ENCODE measurements around the gene HTRA1.

The HTRA1 gene

GRCh38 chr10:122484276-122485060, 23.1 kb downstream of the HTRA1 start:
- H3K9ac ChIP-seq (ENCODE audit: low read depth, low read length, poor library complexity) = no peak overlapping the region
- no peaks in the 10 kb centered on the region for H3K79me1 ChIP-seq (ENCODE audit: low read depth, low read length)
- H3K23ac ChIP-seq (ENCODE audit: low read depth, low read length, poor library complexity) = no peak overlapping the region
- no CpG with 5 or more reads among the region's 11 CpGs for WGBS, 2 donors (ENCODE audit: extremely low coverage in 2 of 2, insufficient read length in 2 of 2, insufficient replicate concordance in 1 of 2)
- no peak overlapping the region for H3K4me2 ChIP-seq (ENCODE audit: insufficient read depth, low read length, poor library complexity, severe bottlenecking)
- DNase-seq (ENCODE audit: low spot score) = no peak
- H3K14ac ChIP-seq (ENCODE audit: low read length) = no peak overlapping the region
- H3K4ac ChIP-seq (ENCODE audit: low read length) = no peak overlapping the region
- no peak overlapping the region for H2AFZ ChIP-seq (ENCODE audit: low read length)
- H2BK15ac ChIP-seq (ENCODE audit: low read length) = no peak overlapping the region
- no peaks in the 10 kb centered on the region for H3K36me3 ChIP-seq (replicated peaks in 1 of 2; ENCODE audit: control insufficient read depth in 2 of 2, insufficient read depth in 2 of 2, low read length in 2 of 2)
- no peak overlapping the region for H3K27ac ChIP-seq (replicated peaks; ENCODE audit: low read length)
- no peak overlapping the region for H2BK5ac ChIP-seq (ENCODE audit: low read length)
- H3K9me3 ChIP-seq (replicated peaks in 1 of 2; ENCODE audit: control insufficient read depth in 2 of 2, insufficient read depth in 1 of 2, low read depth in 1 of 2, low read length in 2 of 2) = peaks cover 0 to 6% of the 10 kb centered on the region in 2 donors
- no peaks in the 10 kb centered on the region for H3K27me3 ChIP-seq (ENCODE audit: control insufficient read depth in 3 of 3, insufficient read depth in 3 of 3, low read depth in 1 of 3, low read length in 3 of 3)
- peak overlapping the region in 1 of 2 donors; percentile 3 for H3K4me3 ChIP-seq (ENCODE audit: low read length in 2 of 2)
- H4K8ac ChIP-seq (ENCODE audit: low read depth, low read length) = no peak overlapping the region
- no peak overlapping the region for H2BK12ac ChIP-seq (ENCODE audit: low read length)
- H2BK120ac ChIP-seq (ENCODE audit: low read depth, low read length) = no peak overlapping the region
- H4K91ac ChIP-seq (ENCODE audit: low read depth, low read length, poor library complexity) = no peak overlapping the region
- H3K4me1 ChIP-seq (ENCODE audit: control insufficient read depth in 2 of 2, insufficient read depth in 1 of 2, low read depth in 1 of 2, low read length in 2 of 2) = peaks cover 8 to 24% of the 10 kb centered on the region in 2 donors
- no peak overlapping the region for H3K18ac ChIP-seq (ENCODE audit: low read length)
- H2AK5ac ChIP-seq (ENCODE audit: low read depth, low read length) = no peak overlapping the region

DNA sequence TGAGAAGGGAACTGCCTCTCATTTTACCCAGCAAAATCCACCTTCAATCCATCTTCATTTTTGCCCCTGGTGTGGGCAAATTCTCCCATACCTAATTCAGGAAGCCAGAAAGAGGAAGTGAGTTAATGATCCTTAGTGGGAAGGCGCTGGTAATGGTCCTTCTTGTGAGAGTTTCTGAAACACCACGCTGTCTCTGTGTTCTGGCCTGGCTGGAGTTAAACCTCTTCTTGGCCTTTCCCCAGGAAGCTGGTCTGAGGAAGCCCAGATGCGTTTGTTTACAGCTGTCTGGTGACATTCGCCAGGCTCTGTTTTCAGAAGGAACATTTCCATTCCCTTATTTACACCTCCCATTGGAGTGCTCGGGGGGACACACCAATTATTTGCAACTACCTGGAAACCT, 24.3 kb downstream of the HTRA1 start:
- no peak overlapping the region for H3K4ac ChIP-seq (ENCODE audit: low read length)
- no peak overlapping the region for H2AFZ ChIP-seq (ENCODE audit: low read length)
- H3K14ac ChIP-seq (ENCODE audit: low read length) = no peak overlapping the region
- H3K18ac ChIP-seq (ENCODE audit: low read length) = no peak overlapping the region
- no peak overlapping the region for H2BK15ac ChIP-seq (ENCODE audit: low read length)
- H3K79me1 ChIP-seq (ENCODE audit: low read depth, low read length) = no peaks in the 10 kb centered on the region
- no peak overlapping the region for H2BK5ac ChIP-seq (ENCODE audit: low read length)
- H3K4me2 ChIP-seq (ENCODE audit: insufficient read depth, low read length, poor library complexity, severe bottlenecking) = no peak overlapping the region
- H3K9ac ChIP-seq (ENCODE audit: low read depth, low read length, poor library complexity) = no peak overlapping the region
- H3K4me3 ChIP-seq (ENCODE audit: low read length in 2 of 2) = no peak overlapping the region
- no peak overlapping the region for H2AK5ac ChIP-seq (ENCODE audit: low read depth, low read length)
- no peak overlapping the region for H4K91ac ChIP-seq (ENCODE audit: low read depth, low read length, poor library complexity)
- no peaks in the 10 kb centered on the region for H3K36me3 ChIP-seq (replicated peaks in 1 of 2; ENCODE audit: control insufficient read depth in 2 of 2, insufficient read depth in 2 of 2, low read length in 2 of 2)
- H4K8ac ChIP-seq (ENCODE audit: low read depth, low read length) = no peak overlapping the region
- H3K27ac ChIP-seq (replicated peaks; ENCODE audit: low read length) = no peak overlapping the region
- H3K27me3 ChIP-seq (ENCODE audit: control insufficient read depth in 3 of 3, insufficient read depth in 3 of 3, low read depth in 1 of 3, low read length in 3 of 3) = no peaks in the 10 kb centered on the region
- peaks cover 0 to 6% of the 10 kb centered on the region in 2 donors for H3K9me3 ChIP-seq (replicated peaks in 1 of 2; ENCODE audit: control insufficient read depth in 2 of 2, insufficient read depth in 1 of 2, low read depth in 1 of 2, low read length in 2 of 2)
- no peak for DNase-seq (ENCODE audit: low spot score)
- H3K4me1 ChIP-seq (ENCODE audit: control insufficient read depth in 2 of 2, insufficient read depth in 1 of 2, low read depth in 1 of 2, low read length in 2 of 2) = peaks cover 8 to 24% of the 10 kb centered on the region in 2 donors
- H2BK120ac ChIP-seq (ENCODE audit: low read depth, low read length) = no peak overlapping the region
- H2BK12ac ChIP-seq (ENCODE audit: low read length) = no peak overlapping the region
- no peak overlapping the region for H3K23ac ChIP-seq (ENCODE audit: low read depth, low read length, poor library complexity)
- WGBS, 2 donors (ENCODE audit: extremely low coverage in 2 of 2, insufficient read length in 2 of 2, insufficient replicate concordance in 1 of 2) = no CpG with 5 or more reads among the region's 5 CpGs

- Histone ChIP-seq H3K14ac (ENCODE audit: low read length) (no peak overlapping the region), H3K9me3 (replicated peaks in 1 of 2; ENCODE audit: control insufficient read depth in 2 of 2, insufficient read depth in 1 of 2, low read depth in 1 of 2, low read length in 2 of 2) (peaks cover 0 to 3% of the 10 kb centered on the region in 2 donors), H3K23ac (ENCODE audit: low read depth, low read length, poor library complexity) (no peak overlapping the region), H2BK5ac (ENCODE audit: low read length) (no peak overlapping the region), H3K4me3 (ENCODE audit: low read length in 2 of 2) (no peak overlapping the region), H3K36me3 (replicated peaks in 1 of 2; ENCODE audit: control insufficient read depth in 2 of 2, insufficient read depth in 2 of 2, low read length in 2 of 2) (no peaks in the 10 kb centered on the region), H2BK12ac (ENCODE audit: low read length) (no peak overlapping the region), H2AFZ (ENCODE audit: low read length) (peak overlapping the region; percentile 9), H3K4me1 (ENCODE audit: control insufficient read depth in 2 of 2, insufficient read depth in 1 of 2, low read depth in 1 of 2, low read length in 2 of 2) (peaks cover 10 to 27% of the 10 kb centered on the region in 2 donors), H2BK15ac (ENCODE audit: low read length) (no peak overlapping the region), H3K27ac (replicated peaks; ENCODE audit: low read length) (no peak overlapping the region), H3K27me3 (ENCODE audit: control insufficient read depth in 3 of 3, insufficient read depth in 3 of 3, low read depth in 1 of 3, low read length in 3 of 3) (no peaks in the 10 kb centered on the region), H3K79me1 (ENCODE audit: low read depth, low read length) (no peaks in the 10 kb centered on the region), H3K4me2 (ENCODE audit: insufficient read depth, low read length, poor library complexity, severe bottlenecking) (no peak overlapping the region), H2AK5ac (ENCODE audit: low read depth, low read length) (no peak overlapping the region), H3K18ac (ENCODE audit: low read length) (peak overlapping the region; percentile 62), H4K8ac (ENCODE audit: low read depth, low read length) (peak overlapping the region; percentile 94), H3K4ac (ENCODE audit: low read length) (no peak overlapping the region), H2BK120ac (ENCODE audit: low read depth, low read length) (no peak overlapping the region), H3K9ac (ENCODE audit: low read depth, low read length, poor library complexity) (peak overlapping the region; percentile 39), H4K91ac (ENCODE audit: low read depth, low read length, poor library complexity) (no peak overlapping the region)
- WGBS, 2 donors (ENCODE audit: extremely low coverage in 2 of 2, insufficient read length in 2 of 2, insufficient replicate concordance in 1 of 2) = no CpG with 5 or more reads among the region's 9 CpGs
- DNase-seq (ENCODE audit: low spot score) = no peak
Measured at GRCh38 chr10:122486406-122487080, 25.2 kb downstream of the HTRA1 start.

- Histone ChIP-seq H2BK15ac (ENCODE audit: low read length) (no peak overlapping the region), H3K27ac (replicated peaks; ENCODE audit: low read length) (no peak overlapping the region), H2AK5ac (ENCODE audit: low read depth, low read length) (no peak overlapping the region), H3K27me3 (ENCODE audit: control insufficient read depth in 3 of 3, insufficient read depth in 3 of 3, low read depth in 1 of 3, low read length in 3 of 3) (no peaks in the 10 kb centered on the region), H3K36me3 (replicated peaks in 1 of 2; ENCODE audit: control insufficient read depth in 2 of 2, insufficient read depth in 2 of 2, low read length in 2 of 2) (no peaks in the 10 kb centered on the region), H3K23ac (ENCODE audit: low read depth, low read length, poor library complexity) (no peak overlapping the region), H2BK5ac (ENCODE audit: low read length) (no peak overlapping the region), H3K4me2 (ENCODE audit: insufficient read depth, low read length, poor library complexity, severe bottlenecking) (no peak overlapping the region), H3K9ac (ENCODE audit: low read depth, low read length, poor library complexity) (no peak overlapping the region), H4K8ac (ENCODE audit: low read depth, low read length) (no peak overlapping the region), H3K9me3 (replicated peaks in 1 of 2; ENCODE audit: control insufficient read depth in 2 of 2, insufficient read depth in 1 of 2, low read depth in 1 of 2, low read length in 2 of 2) (no peaks in the 10 kb centered on the region), H3K14ac (ENCODE audit: low read length) (no peak overlapping the region), H3K4me3 (ENCODE audit: low read length in 2 of 2) (no peak overlapping the region), H4K91ac (ENCODE audit: low read depth, low read length, poor library complexity) (no peak overlapping the region), H2AFZ (ENCODE audit: low read length) (no peak overlapping the region), H2BK12ac (ENCODE audit: low read length) (no peak overlapping the region), H3K79me1 (ENCODE audit: low read depth, low read length) (no peaks in the 10 kb centered on the region), H3K18ac (ENCODE audit: low read length) (peak overlapping the region; percentile 40), H3K4me1 (ENCODE audit: control insufficient read depth in 2 of 2, insufficient read depth in 1 of 2, low read depth in 1 of 2, low read length in 2 of 2) (peaks cover 12 to 32% of the 10 kb centered on the region in 2 donors), H2BK120ac (ENCODE audit: low read depth, low read length) (no peak overlapping the region), H3K4ac (ENCODE audit: low read length) (no peak overlapping the region)
- DNase-seq (ENCODE audit: low spot score) = no peak
- no CpG with 5 or more reads among the region's 16 CpGs for WGBS, 2 donors (ENCODE audit: extremely low coverage in 2 of 2, insufficient read length in 2 of 2, insufficient replicate concordance in 1 of 2)
Measured at GRCh38 chr10:122487174-122487765, 25.9 kb downstream of the HTRA1 start.
